ENCODE data around the gene ACP2.

The ACP2 gene

GRCh38 chr11:47236482-47236881, 12.1 kb downstream of the ACP2 start:
- DNase-seq (ENCODE audit: low read depth): no peak
- no peak for TF ChIP-seq CTCF (IDR thresholded peaks at IDR 0.05; ENCODE audit: control insufficient read depth, insufficient read depth, low read depth, low read length, missing control alignments)
- H3K4me3 ChIP-seq (ENCODE audit: control insufficient read depth, low read depth, low read length): no peak overlapping the region

GRCh38 chr11:47235163-47235562, 13.5 kb downstream of the ACP2 start:
- DNase-seq (ENCODE audit: low read depth): no peak
- TF ChIP-seq CTCF (IDR thresholded peaks at IDR 0.05; ENCODE audit: control insufficient read depth, insufficient read depth, low read depth, low read length, missing control alignments): no peak
- no peak overlapping the region for H3K4me3 ChIP-seq (ENCODE audit: control insufficient read depth, low read depth, low read length)

- peak overlapping the region; percentile 11 for H3K4me3 ChIP-seq (ENCODE audit: control insufficient read depth, low read depth, low read length)
- no peak for TF ChIP-seq CTCF (IDR thresholded peaks at IDR 0.05; ENCODE audit: control insufficient read depth, insufficient read depth, low read depth, low read length, missing control alignments)
- no peak for DNase-seq (ENCODE audit: low read depth)
Observed at GRCh38 chr11:47234669-47235100, 13.9 kb downstream of the ACP2 start.

- peak; percentile 61 for TF ChIP-seq CTCF (IDR thresholded peaks at IDR 0.05; ENCODE audit: control insufficient read depth, insufficient read depth, low read depth, low read length, missing control alignments)
- peak overlapping the region; percentile 11 for H3K4me3 ChIP-seq (ENCODE audit: control insufficient read depth, low read depth, low read length)
- DNase-seq (ENCODE audit: low read depth): no peak
Observed at GRCh38 chr11:47233989-47234668, 14.5 kb downstream of the ACP2 start.

GRCh38 chr11:47233051-47233450, 15.6 kb downstream of the ACP2 start:
- TF ChIP-seq CTCF (IDR thresholded peaks at IDR 0.05; ENCODE audit: control insufficient read depth, insufficient read depth, low read depth, low read length, missing control alignments): no peak
- H3K4me3 ChIP-seq (ENCODE audit: control insufficient read depth, low read depth, low read length): no peak overlapping the region
- DNase-seq (ENCODE audit: low read depth): no peak

GRCh38 chr11:47229161-47229560, 19.5 kb downstream of the ACP2 start:
- no peak overlapping the region for H3K4me3 ChIP-seq (ENCODE audit: control insufficient read depth, low read depth, low read length)
- no peak for TF ChIP-seq CTCF (IDR thresholded peaks at IDR 0.05; ENCODE audit: control insufficient read depth, insufficient read depth, low read depth, low read length, missing control alignments)
- DNase-seq (ENCODE audit: low read depth): no peak
